ENCODE results near the gene GSN.
A peak's percentile ranks its signal among the peaks of the same experiment; 100 is the strongest.

GSN gene

DNA sequence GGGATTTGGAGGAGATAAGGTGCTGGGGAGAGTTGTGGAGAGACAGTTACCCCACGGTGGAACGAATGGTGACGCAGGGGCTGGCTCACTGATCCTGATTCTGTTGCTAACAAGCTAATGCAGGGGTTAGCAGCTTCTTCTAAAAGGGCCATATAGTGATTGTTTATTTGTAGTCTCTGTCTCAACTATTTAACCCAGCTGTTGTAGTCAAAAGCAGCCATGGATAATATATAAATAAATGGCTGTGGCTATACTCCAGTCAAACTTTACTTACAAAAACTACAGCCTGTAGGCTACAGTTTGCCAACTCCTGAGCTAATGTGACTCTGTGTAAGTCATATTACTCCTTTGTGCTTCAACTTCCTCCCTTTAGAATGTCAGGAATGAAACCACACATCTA, 80.3 kb downstream of the GSN start:
- no peak for DNase-seq

- no peak for DNase-seq
Observed at GRCh38 chr9:121349009-121349408, 81.0 kb downstream of the GSN start.

- no peak for DNase-seq
Observed at GRCh38 chr9:121350036-121350435, 82.1 kb downstream of the GSN start.

GRCh38 chr9:121350993-121351561, 83.1 kb downstream of the GSN start:
- DNase-seq, result peak in 17 of 56 donors; percentile 6 to 64 (median 18)

GRCh38 chr9:121353241-121354061, 85.5 kb downstream of the GSN start:
- DNase-seq, result no peak

GRCh38 chr9:121354141-121354540, 86.2 kb downstream of the GSN start:
- DNase-seq, result no peak

- no peak for DNase-seq
Observed at GRCh38 chr9:121354762-121355161, 86.8 kb downstream of the GSN start.

DNA sequence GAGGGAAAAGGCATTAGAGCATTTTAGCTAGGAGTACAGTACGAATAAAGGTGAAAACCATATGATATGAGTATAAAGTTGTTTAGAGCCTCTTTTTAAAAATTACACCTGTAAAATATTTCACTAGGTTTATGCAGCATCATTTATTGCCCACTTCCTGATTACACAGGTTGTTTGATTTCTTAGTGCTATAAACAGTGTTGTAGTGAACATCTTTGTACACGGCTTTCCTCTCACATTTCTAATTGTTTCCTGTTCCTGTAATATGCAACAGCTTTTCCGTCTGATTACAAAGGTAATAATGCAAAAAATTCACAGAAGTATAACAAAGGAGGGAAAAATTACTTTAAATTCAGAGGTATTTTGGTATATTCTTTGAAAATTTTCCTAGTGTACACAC, 89.0 kb downstream of the GSN start:
- no peak for DNase-seq

GRCh38 chr9:121358751-121359150, 90.8 kb downstream of the GSN start:
- no peak for DNase-seq

DNA sequence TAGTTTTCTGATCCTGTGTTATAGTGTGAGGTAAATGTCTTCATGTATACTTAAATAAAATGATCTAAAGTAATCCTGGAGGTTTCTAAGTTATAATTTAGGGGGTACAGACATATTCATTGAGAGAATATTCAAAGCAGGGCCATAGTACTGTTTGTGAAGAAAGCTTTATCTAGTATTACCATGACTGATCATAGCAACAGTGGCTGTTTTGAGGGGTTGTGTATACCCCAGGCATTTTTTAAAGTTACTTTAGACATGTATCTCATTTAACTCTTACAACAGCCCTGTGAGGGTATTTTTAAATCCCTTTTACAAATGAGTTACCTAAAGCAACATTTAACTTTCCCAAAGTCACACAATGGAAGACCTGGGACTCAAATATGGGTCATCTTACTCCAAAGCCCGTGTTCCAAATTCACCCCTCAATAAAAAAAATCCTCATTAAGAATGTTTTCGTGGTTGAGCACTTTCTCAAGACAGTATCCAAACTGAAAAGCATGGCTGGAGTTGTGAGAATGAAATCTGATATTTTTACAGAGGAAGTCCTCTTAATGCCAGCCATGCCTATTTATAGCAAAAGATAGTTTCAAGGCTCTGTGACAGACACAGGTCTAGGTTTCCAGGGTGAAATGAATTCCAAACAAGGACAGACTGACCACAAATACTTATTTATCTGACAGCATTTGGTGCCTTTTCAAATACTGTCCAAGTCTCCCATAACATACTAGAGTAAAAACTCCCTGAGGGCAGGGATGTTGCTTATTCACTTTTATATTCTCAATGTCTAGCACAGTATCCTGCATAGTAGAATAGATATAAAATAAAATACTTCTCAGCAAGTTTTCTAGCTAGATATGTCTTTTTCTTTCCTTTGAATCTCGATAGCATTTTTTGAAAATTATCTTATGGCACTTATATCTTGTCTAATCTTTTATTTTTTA, 91.7 kb downstream of the GSN start:
- DNase-seq, result no peak

- no peak for DNase-seq
Observed at GRCh38 chr9:121360601-121361374, 92.8 kb downstream of the GSN start.

- DNase-seq, result no peak
Observed at GRCh38 chr9:121362813-121363621, 95.1 kb downstream of the GSN start.

DNA sequence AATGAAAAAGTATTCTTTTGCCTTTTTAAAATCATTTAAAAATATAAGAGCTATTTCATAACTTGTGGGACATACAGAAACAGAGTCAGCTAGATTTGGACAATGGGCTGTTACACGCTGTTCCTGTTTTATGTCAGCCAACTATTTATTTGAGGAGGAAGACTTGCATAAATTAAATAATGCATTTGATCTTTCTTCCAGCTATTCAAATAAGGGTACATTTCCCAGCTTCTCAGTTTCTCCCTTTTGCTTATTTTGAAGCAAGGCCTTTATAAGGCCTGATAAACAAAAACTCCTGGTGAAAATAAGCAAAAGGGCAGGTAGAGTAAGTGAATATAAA, 95.6 kb downstream of the GSN start:
- no peak for DNase-seq

DNA sequence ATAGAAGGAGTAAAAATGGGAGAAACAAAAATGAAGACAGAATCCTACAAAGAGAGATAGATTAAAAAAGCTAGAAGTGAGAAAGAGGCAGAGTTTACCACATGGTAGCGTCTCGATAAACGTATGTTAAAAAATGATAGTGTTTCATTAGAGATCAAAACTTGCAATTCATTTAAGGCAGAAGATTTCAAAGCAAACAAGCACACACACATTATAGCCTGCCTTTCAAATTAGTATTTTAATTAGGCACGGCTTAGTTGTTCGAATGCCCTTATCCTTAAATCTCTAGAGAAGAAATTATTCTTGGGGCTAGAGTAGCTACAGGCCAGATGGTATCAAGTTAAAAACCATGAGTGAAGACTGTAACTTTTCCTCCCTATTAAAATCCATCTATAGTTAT, 96.1 kb downstream of the GSN start:
- no peak for DNase-seq

- DNase-seq, result no peak
Observed at GRCh38 chr9:121364886-121365285, 96.9 kb downstream of the GSN start.

DNA sequence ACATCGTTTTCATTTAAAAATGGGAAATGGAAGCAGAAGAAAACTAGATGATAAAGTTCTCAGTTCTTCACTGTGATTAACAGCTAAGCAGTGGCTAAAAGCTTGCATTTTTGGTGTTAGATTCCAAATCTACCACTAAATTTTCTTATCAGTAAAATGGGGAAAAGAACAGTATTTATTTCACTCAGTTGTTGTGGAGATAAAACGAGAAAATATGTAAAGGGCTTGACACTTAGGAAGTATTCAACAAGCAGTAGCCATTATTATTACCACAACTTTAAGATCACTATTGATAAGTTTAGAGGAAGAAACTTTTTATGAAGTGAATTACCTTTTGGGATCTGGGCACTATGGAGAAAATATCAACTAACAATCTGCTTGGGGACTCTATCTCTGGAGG, 97.6 kb downstream of the GSN start:
- DNase-seq, result no peak

DNA sequence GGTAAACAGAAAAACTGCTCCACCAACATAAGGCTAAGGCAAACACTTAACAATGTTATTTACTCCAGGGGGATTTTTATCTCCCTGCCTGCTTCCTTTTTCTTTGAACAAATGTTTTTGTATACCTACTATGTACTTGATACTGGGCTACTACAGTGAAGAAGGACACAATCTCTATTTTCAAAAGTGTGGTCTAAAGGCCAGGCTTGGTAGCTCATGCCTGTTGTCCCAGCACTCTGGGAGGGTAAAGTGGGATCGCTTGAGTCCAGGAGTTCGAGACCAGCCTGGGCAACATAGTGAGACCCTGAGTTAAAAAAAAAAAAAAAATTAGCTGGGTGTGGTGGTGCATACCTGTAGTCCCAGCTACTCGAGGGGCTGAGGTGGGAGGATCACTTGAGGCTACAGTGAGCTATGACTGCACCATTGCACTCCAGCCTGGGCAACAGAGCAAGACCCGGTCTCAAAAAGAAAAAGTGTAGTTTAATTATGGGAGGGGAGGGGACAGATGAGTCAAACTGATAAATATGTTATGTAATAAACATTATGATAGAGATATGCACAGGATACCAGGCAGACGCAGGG, 98.7 kb downstream of the GSN start:
- DNase-seq, result no peak

DNA sequence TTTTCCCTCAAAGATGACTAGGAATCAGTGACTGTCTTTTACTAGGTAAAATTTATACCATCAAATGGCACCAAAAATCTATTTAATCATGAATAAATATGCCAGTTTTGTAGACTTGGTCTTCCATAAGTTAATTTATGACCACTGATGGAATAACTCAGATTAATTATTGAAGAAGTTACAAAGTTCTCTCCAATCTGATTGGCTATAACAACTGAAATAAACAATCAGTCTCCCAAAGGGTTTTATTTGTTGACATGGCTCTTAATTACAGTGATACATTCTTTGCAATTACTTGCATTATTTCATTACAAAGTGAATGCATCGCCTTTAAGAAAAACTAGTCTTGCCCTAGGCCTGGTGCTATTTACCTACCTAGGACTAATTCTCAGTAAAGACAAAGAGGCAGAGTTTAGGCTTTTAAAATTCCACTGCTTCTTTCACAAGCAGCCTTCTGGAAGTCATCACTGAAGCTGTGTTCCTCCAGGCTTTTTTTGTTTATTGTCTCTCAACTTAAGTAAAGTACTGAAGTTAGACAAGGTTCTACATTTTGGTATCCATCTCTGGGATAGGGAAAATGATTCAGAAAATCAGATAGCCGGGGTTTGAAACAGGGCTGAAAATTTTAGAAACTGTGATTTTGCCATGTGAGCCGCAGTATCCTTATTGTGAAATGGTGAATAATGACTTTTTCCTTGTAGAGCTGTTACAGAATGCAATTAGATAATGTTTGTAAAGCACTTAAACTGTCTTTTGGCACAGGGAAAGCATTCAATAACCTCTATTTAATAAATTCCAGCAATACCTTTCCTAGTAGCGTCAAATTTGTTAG, 99.6 kb downstream of the GSN start:
- DNase-seq, result no peak

GRCh38 chr9:121368138-121368522, 100.2 kb downstream of the GSN start:
- DNase-seq, result no peak

Measured in nucleus accumbens (tissue), 56 donors.